Endothelial cell of umbilical vein (primary cell): ENCODE measurements around the gene IKZF1.

Experiments
- EZH2 ChIP-seq: IDR thresholded peaks from 2 replicates; pipeline ENCODE4 v1.6.1; 2012; ENCODE audit warnings: borderline replicate concordance, low read depth, mild to moderate bottlenecking, moderate library complexity, low read length, inconsistent platforms; ENCODE audit not compliant: severe bottlenecking
- FOS ChIP-seq: IDR thresholded peaks from 2 replicates; pipeline ENCODE4 v1.6.1; 2011; ENCODE audit warnings: mild to moderate bottlenecking, low read length, moderate library complexity, borderline replicate concordance; ENCODE audit not compliant: insufficient read depth
- JUN ChIP-seq: IDR thresholded peaks from 2 replicates; pipeline ENCODE4 v1.6.1; 2011; ENCODE audit warnings: borderline replicate concordance, low read depth; ENCODE audit not compliant: insufficient read length, insufficient read depth
- POLR2A ChIP-seq: IDR thresholded peaks from 2 replicates; pipeline ENCODE4 v1.6.1; 2012; ENCODE audit warnings: low read depth, mild to moderate bottlenecking, control low read depth, low read length
- POLR2AphosphoS5 ChIP-seq: IDR thresholded peaks from 2 replicates; pipeline ENCODE4 v1.6.1; 2012; ENCODE audit warnings: low read depth, mild to moderate bottlenecking, control low read depth, low read length, moderate library complexity; ENCODE audit not compliant: insufficient read depth
- TF ChIP-seq, protein P1 (sequence below), 2 donors: IDR thresholded peaks; 1 replicate in 1 of 2; 2 replicates in 1 of 2; pipeline ENCODE4 v1.5.1; 2011; ENCODE audit warnings: low read length in 2 of 2, mild to moderate bottlenecking in 2 of 2, moderate library complexity in 2 of 2, control low read depth in 1 of 2, inconsistent platforms in 1 of 2, low read depth in 1 of 2; ENCODE audit not compliant: insufficient read depth in 1 of 2; ENCODE audit errors: extremely low read depth in 1 of 2
- TF ChIP-seq, protein P2 (sequence below): IDR thresholded peaks from 2 replicates; pipeline ENCODE4 v1.6.1; 2011; ENCODE audit not compliant: insufficient read depth, insufficient read length

DNA sequence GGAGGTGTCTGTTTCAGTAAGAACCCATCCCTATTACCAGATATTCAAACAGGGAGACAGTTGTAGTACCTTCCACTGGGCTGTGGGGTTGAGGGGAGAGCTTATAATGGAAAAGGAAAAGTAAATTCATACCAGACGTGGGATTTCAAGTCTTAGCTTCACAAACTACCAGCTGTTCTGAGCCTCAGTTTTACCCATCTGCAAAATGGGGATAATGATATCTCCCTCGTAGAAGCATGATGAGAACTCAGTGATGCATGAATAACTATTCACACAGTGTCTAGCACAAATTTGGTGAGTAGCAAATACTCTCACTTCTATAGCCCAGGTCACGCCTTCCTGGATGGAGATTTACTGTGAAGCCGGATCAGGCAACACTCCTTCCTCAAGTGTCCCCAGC lies 29.1 kb upstream of the IKZF1 start:
- TF ChIP-seq, protein P1, sequence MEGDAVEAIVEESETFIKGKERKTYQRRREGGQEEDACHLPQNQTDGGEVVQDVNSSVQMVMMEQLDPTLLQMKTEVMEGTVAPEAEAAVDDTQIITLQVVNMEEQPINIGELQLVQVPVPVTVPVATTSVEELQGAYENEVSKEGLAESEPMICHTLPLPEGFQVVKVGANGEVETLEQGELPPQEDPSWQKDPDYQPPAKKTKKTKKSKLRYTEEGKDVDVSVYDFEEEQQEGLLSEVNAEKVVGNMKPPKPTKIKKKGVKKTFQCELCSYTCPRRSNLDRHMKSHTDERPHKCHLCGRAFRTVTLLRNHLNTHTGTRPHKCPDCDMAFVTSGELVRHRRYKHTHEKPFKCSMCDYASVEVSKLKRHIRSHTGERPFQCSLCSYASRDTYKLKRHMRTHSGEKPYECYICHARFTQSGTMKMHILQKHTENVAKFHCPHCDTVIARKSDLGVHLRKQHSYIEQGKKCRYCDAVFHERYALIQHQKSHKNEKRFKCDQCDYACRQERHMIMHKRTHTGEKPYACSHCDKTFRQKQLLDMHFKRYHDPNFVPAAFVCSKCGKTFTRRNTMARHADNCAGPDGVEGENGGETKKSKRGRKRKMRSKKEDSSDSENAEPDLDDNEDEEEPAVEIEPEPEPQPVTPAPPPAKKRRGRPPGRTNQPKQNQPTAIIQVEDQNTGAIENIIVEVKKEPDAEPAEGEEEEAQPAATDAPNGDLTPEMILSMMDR (IDR thresholded peaks at IDR 0.05; ENCODE audit: extremely low read depth in 1 of 2, insufficient read depth in 1 of 2, low read depth in 1 of 2, low read length in 2 of 2), result no peak
- TF ChIP-seq POLR2A (no peak), JUN (no peak), POLR2AphosphoS5 (no peak), EZH2 (no peak), FOS (no peak)
- TF ChIP-seq, protein P2, sequence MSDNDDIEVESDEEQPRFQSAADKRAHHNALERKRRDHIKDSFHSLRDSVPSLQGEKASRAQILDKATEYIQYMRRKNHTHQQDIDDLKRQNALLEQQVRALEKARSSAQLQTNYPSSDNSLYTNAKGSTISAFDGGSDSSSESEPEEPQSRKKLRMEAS, result no peak
